RPMI7951 (cell line): Measurements from ENCODE around the gene TWIST2. TPM values are rescaled to one million over a fixed set of nuclear protein-coding genes. Genes with fewer than 3 reads are reported as not detected.

Source experiments
- DNase-seq: peaks from one replicate; pipeline ENCODE4 v3.0.0-alpha.2; 2012; ENCODE audit warnings: low read depth
- total RNA-seq: library from RNA; depleted of rRNA; stranded (reverse); fragments of >200 nt; shearing (Covaris generic); gene quantifications from 2 replicates; pipeline ENCODE4 v1.2.3, GENCODE V29; 2014

The TWIST2 gene
- total RNA-seq, 1 experiment from 2014 or later: 102 TPM

GRCh38 chr2:238835726-238836301 is 12.1 kb upstream of the TWIST2 start:
- no peak for DNase-seq

GRCh38 chr2:238838786-238839327 is 9.0 kb upstream of the TWIST2 start:
- DNase-seq: peak; percentile 29

DNA sequence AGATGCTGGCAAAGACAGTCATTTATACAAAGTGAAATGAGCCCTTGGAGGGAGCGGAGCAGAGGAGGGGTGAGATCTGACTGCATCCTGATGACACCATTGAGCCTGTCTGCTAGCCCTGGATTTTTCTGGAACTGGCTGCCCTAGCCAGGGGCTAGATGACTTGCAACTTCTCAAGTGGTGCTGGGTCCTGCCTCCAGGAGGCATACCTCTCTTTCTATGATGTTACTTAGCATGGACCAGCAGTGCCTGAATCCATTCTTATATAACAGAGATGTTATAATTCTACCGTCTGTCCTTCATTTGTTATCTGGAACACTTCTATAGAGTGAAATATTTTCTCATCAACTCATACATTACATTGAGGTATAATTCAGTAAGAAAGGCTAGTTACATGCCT is 8.5 kb upstream of the TWIST2 start:
- DNase-seq: no peak

- peak; percentile 36 for DNase-seq
These were observed 6.2 kb upstream of the TWIST2 start for GRCh38 chr2:238841542-238842164.

DNA sequence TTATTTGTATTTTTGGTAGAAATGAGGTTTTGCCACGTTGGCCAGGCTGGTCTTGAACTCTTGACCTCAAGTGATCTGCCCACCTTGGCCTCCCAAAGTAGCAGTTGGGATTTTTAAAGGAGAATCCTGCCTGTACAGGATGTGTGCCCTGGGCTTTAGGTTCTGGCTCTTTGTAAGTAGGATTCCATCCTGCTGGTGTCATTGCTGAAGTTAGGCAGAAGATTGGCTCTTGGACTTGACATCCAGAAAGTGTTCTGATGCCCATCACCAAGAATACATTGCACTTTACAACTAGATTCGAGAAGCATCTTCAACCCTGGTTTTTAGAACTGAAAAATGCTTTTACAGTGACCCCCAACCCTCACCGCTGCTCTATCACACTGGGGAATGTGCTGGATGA is 4.4 kb upstream of the TWIST2 start:
- no peak for DNase-seq

GRCh38 chr2:238845583-238846377 is 2.1 kb upstream of the TWIST2 start:
- no peak for DNase-seq

GRCh38 chr2:238846378-238846627 is 1.6 kb upstream of the TWIST2 start:
- DNase-seq: no peak

GRCh38 chr2:238846628-238847418 is 1.1 kb upstream of the TWIST2 start:
- peak; percentile 44 for DNase-seq

DNA sequence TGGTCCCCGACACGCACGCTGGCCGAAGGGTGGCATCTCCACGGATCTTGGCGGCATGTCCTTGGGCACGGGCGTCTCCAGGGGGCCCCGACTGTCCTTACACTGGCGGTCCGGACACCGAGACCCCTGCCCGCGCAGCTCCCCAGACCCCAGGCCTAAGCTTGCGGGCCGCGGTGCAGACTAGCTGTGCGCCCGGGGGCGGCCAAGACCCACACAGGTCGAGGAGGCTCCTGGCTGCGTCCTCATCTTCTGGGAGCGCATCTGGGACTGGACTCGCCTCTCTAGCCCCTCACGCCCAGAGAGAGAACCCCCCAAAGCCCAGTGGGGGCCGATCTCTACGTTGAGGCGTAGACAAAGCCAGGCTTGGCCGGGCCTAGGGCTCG is 475 bp upstream of the TWIST2 start:
- DNase-seq: no peak

GRCh38 chr2:238848691-238848975 is 748 bp downstream of the TWIST2 start:
- no peak for DNase-seq

- peak; percentile 33 for DNase-seq
These were observed 1.3 kb downstream of the TWIST2 start for GRCh38 chr2:238848976-238849853.

- DNase-seq: no peak
These were observed 2.2 kb downstream of the TWIST2 start for GRCh38 chr2:238850091-238850490.

DNA sequence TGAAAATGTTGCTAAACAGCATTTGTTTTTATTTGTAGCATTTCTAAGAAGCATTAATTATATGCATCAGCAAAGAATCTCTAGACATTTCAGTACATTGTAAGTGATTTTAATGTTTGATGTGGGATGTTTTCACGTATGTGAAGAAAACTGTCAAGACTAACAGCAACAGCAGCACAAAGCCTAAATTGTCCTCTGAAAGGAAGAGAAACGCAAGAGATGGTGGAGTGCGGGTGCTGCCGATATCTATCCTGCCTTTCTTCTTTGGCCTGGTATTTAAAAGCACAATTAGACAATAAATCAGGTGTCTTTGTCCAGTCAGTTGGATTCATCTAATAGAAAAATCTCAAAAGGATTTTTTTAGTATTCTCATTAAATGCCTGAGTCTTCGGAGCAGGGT is 3.1 kb downstream of the TWIST2 start:
- DNase-seq: no peak

GRCh38 chr2:238851761-238852160 is 3.9 kb downstream of the TWIST2 start:
- no peak for DNase-seq

GRCh38 chr2:238852206-238852869 is 4.5 kb downstream of the TWIST2 start:
- no peak for DNase-seq

DNA sequence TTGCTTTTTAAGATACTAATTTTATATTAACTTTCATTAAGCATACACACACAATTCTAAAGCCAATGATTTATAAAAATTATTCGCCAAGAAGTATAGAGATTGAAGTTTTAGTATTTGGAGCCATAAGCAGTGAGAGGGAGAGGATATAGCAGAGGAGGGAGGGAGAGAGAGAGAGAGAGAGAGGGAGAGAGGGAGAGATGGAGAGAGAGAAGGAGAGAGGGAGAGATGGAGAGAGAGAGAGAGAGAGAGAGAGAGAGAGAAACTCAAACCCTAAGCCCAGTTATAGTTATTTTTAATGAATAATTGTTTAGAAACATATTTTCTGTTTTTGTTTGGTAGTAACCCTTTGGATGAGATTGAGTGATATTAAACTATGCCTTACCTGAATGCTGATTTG is 5.3 kb downstream of the TWIST2 start:
- DNase-seq: no peak

DNA sequence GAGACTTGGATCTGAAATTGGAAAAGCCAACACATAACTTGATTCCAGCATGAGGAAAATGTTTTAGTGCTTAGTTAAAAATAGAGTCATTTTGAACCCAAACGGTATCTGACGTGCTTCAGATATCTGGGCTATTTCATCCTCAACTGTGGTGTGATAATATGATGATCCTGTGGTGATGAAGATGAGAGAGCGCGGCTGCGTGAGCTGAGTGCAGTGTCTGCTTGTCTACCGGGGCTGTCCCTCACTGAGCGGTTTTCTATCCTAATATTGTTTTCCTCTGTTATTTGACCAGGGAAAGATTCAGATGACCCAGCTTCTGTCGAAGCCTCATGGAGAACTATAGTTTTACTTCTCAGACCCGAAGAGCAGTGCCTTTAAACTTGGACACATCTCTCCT is 5.8 kb downstream of the TWIST2 start:
- DNase-seq: no peak

DNA sequence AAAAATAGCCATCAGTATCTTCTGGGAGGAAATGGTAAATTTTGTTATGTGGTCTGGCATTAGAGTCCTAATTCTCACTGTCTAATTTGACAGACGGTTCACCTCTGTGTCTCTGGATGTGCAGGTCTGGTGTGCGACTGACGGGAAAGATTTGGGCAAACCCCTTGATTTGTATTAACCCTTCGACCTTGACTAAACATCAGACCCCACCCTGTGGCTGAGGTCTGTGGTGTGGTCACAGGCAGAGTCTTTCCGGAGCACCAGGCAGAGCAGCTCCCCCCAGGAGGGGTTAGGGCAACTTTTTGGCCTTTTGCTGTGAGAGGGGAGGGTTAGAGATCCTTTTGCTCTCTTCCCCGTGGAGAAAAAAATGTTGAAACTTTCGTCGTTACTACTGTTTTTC is 6.4 kb downstream of the TWIST2 start:
- DNase-seq: no peak

- no peak for DNase-seq
These were observed 6.9 kb downstream of the TWIST2 start for GRCh38 chr2:238854699-238855229.

- no peak for DNase-seq
These were observed 7.4 kb downstream of the TWIST2 start for GRCh38 chr2:238855299-238855698.
